ENCODE data around the gene BRF1.

GRCh38 chr14:105196265-105196960 is 104.4 kb downstream of the BRF1 start:
- TF ChIP-seq POLR2A (IDR thresholded peaks at IDR 0.05) (no peak), CTCF (IDR thresholded peaks at IDR 0.05) (no peak), POLR2AphosphoS5 (IDR thresholded peaks at IDR 0.05) (no peak), EP300 (IDR thresholded peaks at IDR 0.05) (no peak)
